Medulla oblongata (tissue), 1 donor: ENCODE data around the gene INSC.

Experiments
- DNase-seq: peaks from one replicate; pipeline ENCODE4 v3.0.0-alpha.2; 2015; ENCODE audit errors: extremely low spot score

INSC gene

DNA sequence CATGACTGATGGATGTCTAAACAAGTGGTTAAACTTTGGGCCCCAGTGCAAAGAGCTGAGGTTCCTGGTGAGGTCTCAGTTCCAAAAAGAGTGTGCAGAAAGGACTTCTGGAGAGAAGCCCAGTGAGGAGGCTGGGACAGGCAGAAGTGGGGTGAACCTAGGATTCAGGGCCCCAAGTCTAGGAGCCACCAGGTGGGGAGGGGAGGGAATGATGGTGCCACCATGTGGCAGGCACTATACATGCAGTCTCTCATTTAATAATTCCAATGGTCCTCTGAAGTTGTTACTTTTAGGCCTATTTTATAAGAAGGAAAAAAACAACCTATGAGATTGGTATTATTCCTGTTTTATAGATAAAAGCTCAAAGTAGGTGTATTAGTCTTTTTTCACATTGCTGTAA is 102.0 kb downstream of the INSC start:
- DNase-seq = no peak

DNA sequence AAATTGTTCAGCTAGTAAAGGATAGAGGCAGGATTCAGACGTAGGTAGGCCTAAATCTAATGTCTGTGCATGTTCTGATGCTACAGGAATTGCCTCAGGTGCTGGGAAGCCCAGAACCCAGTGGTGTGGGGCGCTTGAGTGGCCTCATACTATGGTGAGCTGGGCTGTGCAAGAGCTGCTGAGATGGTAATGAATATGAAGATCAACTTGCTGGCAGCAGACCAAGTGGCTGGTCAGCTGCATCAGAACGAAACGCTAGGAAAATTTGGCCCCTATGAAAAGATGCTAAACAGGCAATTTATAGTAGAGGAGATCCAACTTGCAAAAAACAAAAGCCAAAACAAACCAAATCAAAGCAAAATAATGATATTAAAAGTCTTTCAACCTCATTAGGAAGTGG is 102.7 kb downstream of the INSC start:
- no peak for DNase-seq

DNA sequence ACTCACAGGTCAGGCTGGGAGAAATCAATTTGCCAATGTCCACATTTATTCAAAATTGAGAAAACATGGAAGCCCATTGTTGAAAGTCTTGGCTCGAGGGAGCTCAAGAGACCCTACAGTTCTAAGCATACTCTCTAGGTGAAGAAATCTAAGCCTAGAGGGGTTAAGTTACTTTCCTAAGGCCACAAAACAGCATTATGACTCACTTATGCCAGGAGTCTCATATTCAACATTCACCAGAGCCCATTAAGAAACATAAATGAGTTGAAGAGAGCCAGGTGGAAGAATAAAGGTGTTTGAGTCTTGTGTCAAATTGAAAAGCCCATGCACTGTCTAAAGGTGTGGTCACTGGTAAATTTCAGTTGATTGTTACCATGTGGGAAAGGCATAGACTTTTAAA is 108.1 kb downstream of the INSC start:
- no peak for DNase-seq

DNA sequence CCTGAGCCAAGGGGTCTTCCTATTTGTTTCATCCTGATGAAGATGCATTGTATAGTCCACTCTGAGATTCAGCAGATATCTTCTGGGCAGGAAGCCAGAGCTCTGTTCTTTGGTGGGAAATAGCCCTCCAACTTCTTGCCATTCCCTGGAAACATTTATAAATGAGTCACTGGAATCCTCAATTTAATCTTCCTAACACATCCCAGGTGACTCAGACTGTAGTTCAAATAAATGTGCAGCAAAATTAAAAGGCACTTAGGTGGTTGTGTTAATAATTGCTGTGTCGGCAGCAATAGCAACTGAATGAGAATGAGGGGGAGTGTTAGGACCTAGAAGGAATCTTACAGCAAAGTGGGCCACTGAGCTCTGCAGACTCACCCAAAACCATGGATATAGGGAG is 108.6 kb downstream of the INSC start:
- DNase-seq = no peak

DNA sequence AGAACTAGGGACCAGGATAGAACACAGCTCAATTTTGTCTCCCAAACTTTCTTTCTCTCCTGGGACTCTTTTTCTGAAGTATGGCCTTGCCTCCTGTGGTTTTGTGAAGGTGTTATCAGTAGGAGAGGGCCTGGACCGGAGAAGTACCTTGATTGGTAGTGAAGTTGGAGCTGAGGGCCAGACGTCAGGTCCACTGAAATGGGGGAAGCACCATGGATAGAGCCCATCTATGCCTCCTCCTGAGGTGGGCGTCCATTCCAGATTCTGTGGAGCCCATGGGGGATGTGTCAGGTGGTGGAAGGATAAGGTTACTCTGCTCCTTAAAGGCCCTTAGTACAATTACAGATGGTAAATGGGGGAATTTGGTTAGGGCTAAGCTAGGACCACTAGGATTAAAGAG is 109.7 kb downstream of the INSC start:
- no peak for DNase-seq

DNA sequence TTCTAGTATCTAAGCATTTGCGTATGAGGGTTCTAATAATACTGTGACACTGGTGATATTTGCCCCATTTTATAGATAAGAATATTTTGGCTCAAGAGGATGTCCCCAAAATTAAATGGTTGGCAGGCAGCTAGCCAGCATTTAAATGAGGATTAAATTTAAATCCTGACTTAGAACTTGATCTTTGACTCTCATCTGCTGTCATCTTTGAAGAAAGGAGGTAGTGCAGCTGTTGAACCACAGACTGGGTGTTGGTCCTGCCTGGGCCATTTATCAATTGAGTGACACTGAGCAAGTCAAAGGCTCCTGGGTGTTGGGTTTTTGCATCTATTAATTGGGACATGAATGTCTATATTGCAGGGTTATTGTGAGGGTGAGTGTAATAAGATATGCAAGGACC is 112.3 kb downstream of the INSC start:
- no peak for DNase-seq

DNA sequence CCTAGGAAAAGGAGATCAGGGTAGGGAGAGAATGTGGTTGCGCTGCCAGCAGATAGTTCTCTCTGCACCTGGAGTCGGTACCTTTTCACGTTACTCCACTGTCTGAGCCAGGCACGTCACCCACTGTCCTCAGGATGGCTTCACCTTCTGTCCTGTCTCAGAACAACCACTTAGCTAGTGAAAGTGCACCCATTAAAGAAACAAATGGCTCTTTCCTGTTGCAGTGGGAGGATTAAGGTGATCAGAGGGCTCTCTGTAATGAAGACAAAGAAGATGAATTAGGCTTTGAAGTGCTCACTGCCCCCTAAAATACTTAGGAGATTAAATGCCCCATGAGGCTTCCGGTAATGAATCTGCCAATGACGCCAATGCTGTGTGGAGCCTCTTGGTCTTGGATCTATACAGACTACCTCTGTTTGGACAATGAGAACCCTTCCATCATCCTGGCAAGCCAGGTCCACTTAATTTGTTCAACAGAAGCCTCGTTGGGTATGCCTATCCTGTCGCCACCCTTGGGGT is 113.7 kb downstream of the INSC start:
- DNase-seq = no peak

DNA sequence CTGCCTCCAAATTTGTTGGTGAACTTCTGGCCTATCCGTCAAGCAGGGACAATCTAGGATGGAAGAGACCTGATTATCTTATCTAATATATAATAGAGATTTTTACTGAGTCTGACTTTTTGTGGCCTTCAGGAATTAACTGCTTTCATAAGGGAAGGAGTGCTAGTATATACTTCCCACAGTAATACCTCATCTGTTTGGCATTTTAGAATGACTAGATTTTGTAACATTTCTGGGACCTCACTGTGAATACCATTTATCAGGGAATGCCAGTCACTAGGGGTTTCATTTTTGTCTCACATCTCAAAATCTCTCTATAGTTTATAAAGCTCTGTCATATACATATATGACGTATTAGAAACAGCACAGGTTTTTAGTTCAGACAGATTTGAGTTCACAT is 114.3 kb downstream of the INSC start:
- DNase-seq = no peak

DNA sequence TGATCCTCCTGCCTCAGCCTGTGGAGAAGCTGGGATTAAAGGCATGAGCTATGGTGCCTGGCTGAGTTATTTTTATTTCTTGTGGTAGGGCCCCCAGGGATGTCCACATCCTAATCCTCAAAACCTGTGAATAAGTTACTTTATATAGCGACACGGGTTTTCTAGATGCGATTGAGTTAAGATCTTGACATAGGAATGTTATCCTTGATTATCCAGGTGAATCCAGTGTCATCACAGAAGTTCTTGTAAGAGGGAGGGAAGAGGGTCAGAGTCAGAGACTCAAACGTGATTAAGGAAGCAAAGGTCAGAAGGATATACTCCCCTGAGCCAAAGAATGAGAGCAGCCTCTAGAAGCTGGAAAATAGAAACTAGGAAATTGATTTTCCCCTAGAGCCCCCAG is 117.8 kb downstream of the INSC start:
- no peak for DNase-seq

DNA sequence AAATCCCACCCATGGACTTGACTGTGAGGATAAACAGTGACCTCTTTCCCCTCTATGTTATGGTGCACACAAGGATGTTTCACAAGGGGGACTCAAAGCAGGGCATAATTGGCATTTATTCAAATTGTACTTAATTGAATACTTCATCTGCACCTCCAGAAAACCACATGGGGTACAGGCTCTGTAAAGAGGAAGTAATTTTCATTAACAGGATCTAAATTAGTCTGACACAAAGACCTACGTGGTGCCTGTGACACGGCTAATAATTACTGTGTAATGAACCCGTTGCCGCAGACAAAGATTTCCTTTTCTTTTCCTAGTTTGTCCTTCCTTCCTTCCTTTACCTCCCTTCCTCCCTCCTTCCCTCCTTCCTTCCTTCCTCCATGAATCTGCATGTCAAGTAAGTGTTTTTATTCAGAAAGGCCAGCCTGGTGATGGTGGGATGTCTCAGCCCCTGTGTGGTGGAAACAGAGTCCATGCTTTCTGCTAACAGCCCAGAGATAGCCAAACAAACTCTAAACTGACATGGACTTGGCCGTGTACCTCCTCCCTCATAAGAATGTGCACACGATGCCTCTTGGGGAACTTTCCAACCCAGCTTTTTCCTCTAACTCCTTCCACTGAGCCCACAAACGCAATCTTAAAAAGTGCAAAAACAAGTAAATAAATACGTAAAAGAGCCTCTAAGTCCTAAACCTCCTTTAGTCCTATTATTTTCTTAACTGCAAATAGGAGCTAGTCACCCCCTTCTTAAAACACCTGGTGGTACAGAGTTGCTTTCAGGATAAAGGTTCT is 118.8 kb downstream of the INSC start:
- no peak for DNase-seq

DNA sequence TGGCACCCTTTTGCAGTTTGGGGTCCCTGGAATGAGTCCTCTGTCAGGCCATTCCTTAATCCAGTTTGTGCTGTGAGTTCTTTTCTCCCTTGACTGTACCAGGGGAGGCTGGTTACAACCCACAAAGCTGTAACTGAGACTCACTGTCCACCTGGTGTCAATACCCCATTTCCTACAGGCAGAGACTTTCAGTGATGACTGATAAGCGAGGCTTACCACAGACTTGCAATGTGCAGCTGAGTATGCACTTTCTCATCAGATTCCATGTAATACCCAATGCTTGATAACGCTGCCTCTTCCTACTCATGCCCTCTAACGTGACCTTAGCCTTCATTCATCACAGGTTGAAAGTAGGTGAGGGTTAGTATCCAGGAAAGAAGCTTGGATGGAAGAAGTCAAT is 120.1 kb downstream of the INSC start:
- no peak for DNase-seq

DNA sequence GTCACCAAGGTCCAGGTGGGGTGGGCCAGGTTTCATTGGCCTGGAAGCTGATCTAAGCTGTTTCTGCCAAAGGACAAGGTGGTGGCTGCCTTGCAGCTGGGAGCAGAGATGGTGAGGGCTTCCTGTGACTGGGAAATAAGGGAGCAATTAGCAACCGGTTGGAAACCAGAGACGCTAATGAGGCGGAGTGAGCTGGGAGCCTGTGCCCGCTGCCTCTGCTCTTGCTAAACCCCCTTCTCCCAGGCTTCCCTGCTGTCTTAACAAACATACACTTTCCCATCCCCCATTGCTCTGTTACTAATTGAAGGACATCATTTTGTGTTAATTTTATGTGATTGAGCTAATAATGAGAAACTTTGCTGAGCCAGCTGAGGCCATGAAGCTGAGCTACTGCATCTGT is 121.8 kb downstream of the INSC start:
- DNase-seq = no peak

DNA sequence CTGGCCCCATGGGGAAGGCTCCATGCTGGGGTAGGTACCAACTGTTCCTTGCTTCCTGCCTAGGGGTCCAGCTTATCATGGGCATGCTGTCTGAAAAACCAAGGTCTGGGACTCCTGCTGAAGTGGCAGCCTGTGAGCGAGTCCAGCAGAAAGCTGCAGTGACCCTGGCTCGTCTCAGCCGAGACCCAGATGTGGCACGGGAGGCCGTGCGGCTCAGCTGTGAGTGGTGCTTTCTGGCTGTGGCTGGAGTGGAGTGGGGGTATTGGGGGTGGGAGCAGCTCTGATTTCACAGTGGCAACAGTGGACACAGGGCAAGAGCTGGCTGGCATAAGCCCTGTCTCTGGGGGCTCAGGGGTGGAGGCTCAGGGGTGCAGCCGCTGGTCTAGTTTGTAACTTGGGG is 124.1 kb downstream of the INSC start:
- no peak for DNase-seq

DNA sequence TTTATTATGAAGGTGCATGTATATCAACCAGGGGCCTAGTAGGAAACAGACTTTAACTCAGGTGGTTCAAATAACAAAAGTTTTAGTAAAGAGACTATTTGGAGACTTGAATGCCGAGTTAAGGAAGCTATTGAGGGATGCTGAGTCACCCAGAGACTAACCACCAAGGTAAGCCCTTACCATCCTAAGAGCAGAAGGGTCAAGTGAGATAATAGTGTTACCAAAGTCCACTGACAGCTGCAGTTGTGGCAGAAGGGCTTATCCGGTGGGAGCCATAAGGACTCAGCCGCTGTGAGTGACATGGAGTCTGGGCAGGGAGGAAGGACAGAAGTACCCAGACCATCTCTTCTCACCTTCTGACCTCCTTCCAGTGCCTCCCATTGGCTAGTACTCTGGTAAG is 134.0 kb downstream of the INSC start:
- no peak for DNase-seq

DNA sequence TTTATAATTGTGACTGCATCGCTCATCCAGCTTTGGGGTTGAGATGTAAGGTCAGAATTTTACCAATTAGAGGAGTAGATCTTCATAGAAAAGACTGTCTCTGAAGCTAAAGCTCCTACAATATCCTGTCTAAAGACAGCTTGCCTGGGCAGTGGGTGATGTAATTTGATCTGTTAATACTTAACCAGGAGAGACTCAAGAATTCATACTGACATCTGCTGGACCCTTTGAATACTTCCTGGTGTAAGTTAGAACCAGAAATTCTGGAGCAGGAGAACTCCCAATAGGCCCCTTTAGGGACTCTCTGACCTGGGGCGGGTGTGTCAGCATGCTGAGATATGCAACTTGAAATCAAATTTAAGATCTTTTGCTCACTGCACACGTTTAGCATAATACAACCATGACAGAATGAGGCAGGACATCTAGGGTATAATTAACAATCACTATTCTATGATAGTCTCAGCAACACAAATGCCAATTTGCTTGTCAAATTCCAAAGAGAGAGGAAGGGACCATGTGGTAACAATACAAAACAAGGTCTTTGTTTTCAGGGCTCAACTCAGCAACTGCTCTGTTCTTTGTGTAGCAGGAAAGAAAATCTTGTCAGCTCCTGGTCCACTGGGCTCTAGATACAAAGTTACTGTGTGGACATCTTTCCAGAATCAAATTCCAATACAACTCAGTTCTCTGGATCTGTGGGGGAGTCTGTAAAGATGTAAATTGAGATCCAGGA is 143.9 kb downstream of the INSC start:
- DNase-seq = peak; percentile 76

DNA sequence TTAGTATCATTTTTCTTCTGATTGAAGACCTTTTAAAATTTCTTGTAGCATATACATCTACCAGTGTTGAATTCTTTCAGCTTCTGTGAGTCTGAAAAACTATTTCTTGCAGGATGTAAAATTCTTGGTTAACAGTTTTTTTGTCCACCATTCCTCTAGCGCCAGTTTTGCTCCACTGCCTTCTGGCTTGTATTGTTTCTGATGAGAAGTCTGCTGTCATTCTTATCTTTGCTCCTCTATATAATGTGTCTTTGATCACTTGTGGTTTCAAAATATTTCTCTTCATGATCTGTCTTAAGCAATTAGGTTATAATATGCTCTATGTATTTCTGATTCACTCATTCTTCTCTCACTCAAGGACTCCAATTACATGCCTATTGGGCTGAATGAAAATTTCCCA is 152.3 kb downstream of the INSC start:
- DNase-seq = no peak

DNA sequence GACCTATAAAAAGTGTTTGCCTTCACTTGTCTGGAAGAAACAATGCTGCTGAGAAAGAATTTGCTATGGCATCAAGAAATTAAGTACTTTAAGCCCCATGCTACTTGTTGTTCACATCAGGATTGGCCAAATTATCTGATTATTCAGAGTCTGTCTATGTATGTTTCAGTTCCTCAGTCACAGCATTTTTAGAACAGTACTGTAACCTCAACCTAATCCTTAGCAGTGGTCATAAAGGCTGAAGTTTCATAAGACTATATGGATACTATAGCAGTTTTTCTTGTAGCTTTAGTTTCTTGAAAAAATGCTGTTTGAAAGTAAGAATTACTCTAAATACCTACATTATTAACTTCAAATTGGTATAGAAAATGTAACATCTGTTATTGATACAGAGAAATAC is 153.9 kb downstream of the INSC start:
- no peak for DNase-seq

DNA sequence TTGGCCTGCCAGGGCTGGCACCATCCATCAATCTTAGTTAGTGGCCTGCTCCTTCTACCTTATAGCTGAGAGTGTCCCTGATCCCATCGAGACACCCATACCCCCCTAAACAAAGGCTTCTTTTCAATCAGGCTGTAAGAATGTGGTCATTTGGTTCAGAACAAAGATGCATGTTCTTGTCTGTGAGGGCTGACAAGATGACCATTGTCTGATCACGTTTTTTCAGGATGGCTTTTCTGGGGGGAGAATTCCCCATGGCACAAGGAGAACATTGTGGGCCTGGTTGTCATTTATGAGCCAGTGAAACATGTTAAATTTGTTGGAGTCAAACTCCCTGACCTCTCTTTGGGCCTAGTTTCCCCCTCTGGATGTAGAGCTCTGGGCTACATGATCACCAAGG is 160.4 kb downstream of the INSC start:
- peak; percentile 77 for DNase-seq

DNA sequence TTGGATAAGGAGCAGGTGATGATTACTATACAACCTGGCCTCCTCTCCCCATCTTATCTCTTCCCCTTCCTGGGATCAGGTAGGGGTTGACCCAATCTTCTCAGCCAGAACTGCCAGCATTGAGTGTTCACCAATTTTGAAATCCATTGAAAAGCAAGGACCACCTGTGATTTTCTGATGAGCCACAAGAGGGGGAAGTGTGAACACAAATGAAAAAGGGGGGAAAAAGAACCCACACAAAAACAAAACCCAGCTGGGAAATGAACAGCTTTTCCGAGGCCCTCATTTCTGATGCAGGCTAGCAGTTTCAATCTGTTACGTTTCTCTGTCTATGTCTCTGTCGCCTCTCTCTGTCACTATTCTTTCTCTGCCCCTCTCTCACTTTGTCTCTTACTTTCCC is 161.9 kb downstream of the INSC start:
- no peak for DNase-seq

DNA sequence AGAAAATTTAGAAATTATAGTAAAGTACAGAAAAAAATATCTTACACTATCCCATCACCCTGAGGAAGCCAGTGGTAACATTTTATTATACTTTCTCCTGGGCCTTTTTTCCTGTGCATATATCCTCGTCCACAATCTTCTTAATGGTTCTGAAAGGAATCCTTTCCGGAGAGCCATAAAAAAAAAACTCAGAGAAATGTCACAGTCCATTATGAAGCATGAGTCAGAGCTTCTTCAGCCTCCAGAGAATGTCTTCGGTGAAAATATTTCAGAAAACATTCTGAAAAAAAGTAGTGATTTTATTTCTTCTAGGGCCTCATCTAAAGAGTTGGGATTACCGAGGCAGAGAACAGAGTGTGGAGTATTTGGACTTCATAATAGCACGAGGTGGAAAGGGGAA is 163.4 kb downstream of the INSC start:
- DNase-seq = no peak

DNA sequence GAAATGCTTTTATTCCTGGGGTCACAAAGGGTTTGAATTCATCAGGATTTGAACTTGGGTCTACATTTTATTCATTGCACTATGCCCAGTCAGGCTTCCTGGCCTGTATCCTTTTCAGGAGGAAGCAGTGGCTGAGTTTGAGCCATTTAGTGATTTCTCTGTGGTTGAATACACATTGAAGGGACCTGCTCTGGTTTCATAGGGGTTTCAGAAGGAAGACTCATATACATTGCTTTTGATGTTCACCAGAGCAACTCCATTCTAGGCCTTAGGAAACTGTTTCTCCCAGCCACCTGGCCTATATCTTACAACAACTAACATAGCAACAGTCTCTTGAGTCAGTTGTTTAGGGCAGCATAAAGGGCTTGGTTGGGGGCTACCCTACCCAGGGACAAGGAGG is 165.7 kb downstream of the INSC start:
- no peak for DNase-seq

DNA sequence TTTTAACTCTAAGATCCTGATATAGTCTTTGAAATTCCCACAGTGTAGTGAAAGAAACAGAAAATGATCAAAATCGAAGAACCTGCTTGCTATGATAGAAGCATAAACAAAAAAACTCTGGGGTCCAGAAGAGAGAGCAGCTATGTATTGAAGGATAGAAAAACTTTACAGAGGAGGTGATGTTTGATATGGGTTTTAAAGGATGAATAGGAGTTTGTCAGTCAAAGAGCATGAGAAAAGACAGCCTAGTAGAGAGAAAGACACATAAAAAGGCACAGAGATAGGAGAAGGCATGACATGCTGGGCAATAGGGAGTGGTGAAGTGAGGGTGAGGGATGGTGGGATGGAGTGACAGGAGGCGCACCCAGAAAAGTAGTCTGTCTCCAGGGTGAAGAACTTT is 168.0 kb downstream of the INSC start:
- DNase-seq = no peak

DNA sequence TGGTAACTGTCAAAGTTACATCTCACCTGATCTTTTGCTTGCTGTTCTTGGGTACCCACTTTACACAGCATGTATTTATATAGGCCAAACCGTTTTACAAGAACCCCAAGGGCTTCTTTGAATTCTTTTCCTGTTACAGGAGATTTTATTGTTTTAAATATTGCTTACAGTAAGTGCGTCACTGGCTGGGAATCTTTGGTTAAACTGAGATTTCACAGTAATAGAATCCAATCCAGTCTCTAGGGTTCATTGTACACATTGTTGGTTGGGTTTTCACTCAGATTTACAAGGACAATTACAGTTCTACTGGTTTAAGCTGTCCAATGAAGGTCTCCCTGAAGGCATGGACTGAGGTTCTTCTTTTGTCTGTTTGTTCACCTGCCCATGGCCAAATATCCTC is 171.7 kb downstream of the INSC start:
- no peak for DNase-seq
